ENCODE measurements around the gene SLC29A3.

Gene SLC29A3

DNA sequence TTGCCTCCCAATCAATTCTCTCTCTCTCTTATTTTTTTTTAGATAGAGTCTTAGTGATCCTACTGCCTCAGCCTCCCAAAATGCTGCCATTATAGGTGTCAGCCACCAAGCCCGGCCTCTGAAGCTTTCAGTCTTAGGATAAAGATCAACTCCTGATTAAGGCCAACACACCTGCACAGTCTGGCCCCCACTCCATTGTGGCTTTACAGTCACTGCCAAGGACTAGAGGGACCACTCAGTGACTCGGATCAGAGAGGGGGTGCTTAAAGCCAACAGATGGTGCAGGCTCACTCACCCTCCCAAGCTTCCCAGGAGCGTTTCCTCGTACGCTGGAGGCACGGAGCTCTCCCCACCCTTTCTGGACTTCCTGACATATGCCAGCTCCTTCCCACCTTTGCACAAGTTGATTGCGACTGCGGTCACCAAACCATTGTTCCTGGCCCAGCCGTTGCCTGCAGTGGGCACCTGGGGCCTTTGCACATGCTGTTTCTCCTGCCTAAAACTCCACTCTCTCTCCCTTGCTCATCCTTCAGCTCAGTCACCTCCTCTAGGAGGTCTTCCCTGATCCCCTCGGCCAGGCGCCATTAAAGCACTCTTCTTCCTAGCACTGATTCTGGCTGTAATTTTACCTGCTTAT, 76.0 kb downstream of the SLC29A3 start:
- no peak for DNase-seq

DNA sequence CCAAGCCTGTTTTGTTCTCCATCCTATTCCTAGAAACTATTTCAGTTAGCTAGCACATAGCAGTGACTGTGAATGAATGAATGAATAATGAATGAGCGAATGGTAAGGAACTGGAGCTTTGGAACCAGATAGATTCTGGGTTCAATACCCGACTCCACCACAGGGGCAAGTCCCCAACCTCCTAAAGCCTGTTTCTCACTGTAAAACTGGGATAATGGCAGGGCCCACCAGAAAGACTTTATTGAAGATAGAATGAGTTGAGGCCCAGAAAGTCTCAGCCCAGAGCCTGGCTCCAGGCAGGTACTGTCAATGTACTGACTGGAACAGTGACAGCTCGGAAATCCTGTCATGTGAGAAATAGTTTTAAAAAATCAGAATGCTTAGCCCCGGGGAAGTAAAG, 76.6 kb downstream of the SLC29A3 start:
- DNase-seq: no peak

DNA sequence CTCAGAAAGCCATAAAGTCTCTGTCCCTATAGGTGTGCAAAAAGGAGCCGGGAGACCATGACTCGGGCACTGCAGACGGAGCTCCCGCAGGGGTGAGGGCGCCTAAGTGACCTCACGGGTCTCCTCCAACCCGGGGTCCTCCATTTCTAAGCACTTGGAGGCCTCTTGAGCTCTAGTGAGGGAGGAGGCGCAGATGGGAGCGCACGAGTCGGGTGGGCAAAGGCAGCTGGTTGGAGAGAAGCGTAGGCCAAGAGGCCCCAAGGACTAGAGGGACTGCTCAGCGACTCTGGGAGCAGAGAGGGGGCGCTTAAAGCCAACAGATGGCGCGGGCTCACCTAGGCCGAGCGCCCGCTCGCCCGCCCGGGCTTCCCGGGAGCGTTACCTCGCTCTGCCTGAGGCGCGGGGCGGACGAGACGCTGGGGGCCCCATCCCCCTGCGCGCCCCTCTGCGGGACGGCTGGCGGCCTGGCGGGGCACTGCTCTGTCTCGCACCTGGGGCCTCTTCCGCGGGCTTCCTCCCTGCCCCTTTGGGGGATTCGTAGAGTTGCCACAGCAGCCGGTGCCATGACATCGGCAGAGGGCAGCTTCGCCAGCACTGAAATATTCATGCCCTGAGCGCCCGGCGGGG, 77.1 kb downstream of the SLC29A3 start:
- DNase-seq: peak; percentile 69

DNA sequence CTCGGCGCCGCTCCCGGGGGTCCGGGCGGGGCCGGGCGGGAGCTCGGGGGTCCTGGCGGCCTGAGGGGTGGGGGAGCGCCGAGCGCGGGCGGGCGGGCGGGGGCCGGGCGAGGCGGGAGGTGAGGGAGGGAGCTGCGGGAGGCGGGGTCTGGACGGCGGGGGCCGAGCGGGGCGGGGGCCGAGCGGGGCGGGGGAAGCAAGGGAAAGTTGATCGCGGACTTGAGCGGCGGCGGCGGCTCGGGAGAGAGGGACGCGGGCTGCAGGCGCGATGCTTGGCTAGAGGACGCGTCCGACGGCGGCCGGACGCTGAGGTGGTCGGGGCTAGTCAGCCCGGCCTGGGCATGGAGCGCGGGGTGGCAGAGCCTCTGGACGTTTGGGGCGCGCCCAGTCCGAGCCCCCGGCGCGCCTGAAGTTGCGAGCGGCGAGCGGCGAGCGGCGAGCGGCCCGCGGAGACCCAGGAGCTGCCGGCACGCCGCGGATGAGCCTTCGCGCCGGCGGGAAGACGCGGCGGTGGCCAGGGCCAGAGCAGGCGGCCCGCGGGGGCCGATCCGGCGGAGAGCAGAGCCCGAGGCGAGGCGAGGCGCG, 77.7 kb downstream of the SLC29A3 start, which contains the start of gene CDH23:
Gene CDH23 (plus strand): TSS at position 210 of the 585 bp plus-strand sequence. CDS start 42,912 bp downstream, outside the sequence.
- DNase-seq: no peak

DNA sequence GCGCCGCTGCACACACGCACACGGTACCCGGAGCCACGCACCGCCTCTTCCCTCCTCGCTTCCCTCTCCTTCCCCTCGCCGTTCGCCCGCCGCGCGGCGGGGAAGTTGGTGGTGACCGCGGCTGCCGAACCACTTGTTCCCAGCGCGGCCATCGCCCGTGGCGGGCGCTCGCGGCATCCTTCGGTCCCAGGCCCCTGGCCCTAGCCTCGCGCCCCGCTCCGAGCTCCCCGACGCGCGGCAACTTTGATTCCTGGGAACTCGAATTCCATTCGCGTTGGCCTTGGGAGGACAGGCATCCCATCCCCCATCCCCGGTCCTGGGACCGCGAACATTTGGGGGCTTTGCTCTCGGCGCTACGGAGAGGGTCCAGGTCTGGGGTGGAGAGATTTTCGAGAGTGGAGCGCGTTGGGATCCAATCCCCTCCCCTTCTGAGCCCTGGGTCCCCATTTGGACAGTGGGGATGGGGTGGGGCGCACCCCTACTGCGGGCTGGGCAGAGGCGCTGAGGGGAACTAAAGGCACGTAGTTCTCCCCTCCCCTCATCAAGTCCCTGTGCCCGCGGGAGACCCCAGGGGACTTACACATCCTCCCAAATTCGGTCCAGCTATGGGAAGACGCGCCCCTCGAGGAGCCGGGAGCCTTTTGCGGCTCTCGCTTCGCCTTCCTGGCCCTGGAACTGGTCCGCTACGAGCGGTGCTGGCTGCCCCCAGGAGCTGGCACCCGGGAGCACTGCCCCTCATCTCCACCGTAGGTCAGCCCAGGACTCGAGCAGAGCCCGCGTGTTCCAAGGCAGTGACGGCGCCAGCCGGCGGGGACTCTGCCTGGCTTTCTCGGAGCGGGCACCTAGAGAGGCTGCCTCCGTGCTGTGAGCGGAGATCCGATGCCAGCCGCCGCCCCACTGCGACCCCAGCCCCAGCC, 78.5 kb downstream of the SLC29A3 start:
- DNase-seq: no peak

DNA sequence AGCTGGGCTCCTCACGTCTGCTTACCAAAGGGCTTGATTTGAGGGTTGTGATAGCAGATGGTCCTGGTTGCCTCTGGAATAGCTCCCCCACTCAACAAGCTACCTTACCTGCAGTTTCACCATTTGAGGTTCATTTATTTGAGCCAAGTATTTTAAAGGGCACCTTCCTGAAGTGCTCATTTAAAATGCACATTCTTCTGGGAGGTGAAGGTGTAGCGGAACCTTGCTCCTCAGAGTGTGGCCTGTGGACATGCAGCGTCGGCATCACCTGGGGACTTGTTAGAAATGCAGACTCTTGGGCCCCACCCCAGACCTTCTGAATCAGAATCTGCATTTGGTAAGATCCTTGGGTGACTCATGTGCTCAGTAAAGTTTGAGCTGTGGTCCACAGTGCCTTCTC, 79.9 kb downstream of the SLC29A3 start:
- no peak for DNase-seq

DNA sequence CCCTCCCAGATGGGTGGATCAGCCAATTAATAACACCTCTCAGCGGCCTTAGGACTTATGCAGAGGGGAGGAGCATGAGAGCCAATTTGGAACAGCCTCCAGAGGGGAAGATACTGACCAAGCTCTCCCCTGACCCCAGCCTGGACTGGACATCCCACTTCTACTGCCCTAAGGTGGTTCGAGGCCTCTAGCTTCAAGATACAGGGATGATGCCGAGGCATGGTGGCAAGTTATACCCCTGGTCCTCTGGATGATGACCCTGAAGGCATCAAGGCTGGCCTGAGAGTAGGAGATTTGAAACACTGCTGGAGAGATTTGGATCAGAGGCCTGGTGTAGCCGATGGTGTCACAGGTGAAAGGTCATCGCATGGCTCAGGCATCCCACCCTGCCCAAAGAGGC, 80.9 kb downstream of the SLC29A3 start:
- no peak for DNase-seq

DNA sequence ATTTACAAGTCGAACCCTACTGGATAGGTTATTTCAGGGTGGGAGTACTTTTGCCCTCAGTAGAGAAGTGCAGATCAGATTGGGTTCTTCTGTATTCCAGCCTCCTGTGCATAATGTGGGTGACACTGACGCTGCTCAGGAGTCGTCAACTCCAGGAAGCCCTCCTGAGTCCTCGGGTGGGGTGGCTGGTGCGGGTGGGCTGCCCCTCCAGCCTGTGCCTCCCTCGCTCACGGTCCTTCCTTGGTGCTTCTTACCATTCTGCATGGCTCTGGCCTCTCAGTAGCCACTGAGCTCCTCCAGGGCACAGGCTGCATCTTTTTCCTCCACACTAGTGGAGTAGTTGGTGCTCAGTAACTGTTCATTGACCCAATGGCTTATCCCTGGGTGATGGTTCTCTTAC, 82.0 kb downstream of the SLC29A3 start:
- DNase-seq: no peak

DNA sequence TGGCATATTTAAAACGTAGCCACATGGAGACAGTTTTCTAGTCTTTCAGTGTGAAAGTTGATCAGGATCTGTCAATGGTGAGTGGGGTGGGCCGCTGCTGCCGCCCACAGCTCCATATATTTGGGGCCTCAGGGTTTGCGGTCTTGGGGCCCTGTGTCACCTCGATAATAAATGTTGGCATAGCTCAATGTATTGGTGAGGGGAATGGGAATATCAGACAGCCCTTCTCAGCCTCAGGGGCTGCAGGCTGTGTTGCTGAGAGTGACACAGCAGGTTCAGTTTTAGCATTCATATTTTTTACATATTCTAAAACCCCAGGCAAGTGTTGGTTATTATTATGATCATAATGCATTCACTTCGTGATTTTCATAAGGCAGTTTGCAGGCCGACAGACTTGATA, 82.9 kb downstream of the SLC29A3 start:
- DNase-seq: no peak

DNA sequence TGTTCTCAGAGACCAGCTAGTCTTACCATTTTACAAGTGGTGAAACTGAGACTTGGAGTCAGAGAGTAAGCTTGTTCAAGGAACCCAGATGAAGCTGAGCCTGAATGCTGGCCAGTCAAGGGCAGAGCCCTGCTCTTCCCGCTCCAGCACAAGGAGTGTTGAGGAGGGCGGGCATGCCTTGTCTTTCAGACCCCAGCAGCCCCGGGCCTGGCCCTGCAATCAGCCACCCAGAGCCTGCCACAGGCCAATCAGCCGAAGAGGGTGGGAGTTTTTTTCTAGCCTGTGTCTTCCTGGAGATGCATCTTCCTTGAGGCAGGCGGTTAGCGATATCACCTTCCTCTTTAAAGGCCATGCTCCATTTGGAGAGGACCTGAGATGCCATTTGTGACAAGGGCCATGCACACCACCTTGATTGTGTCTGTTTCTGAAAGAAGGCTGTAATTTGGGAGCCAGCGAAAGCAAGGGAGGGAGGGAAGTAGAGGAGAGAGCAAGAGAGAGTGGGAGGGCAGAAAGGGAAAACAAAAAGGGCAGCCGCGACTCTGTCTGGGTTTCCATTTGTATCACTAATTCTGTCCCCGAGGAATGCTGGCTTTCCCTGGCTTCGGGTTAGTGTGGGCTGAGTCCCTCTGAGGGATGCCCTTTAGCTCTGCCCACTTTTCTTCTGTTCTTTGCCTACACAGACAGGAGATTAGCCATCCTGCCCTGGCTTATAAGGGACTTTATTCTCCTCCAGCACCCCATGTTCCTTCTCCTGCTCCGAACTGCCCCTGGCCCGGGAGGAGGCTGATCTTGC, 85.6 kb downstream of the SLC29A3 start:
- DNase-seq: no peak

DNA sequence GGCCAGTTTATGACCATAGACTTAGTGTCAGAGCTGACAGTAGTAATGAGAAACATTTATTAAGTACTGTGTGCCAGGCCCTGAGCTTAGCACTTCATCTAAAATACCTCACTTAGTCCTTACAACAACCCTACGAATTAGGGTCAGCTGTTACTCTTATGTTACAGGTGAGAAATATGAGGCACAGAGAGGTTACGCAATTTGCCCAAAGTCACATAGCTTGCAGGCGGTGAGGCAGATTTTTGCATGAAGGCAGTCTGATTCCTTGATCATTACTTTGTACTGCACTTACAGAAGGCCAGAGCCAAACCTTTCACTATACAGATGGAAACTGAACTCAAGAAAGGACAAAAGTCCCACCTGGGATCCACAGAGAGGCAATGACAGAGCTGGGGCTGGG, 87.8 kb downstream of the SLC29A3 start:
- no peak for DNase-seq

DNA sequence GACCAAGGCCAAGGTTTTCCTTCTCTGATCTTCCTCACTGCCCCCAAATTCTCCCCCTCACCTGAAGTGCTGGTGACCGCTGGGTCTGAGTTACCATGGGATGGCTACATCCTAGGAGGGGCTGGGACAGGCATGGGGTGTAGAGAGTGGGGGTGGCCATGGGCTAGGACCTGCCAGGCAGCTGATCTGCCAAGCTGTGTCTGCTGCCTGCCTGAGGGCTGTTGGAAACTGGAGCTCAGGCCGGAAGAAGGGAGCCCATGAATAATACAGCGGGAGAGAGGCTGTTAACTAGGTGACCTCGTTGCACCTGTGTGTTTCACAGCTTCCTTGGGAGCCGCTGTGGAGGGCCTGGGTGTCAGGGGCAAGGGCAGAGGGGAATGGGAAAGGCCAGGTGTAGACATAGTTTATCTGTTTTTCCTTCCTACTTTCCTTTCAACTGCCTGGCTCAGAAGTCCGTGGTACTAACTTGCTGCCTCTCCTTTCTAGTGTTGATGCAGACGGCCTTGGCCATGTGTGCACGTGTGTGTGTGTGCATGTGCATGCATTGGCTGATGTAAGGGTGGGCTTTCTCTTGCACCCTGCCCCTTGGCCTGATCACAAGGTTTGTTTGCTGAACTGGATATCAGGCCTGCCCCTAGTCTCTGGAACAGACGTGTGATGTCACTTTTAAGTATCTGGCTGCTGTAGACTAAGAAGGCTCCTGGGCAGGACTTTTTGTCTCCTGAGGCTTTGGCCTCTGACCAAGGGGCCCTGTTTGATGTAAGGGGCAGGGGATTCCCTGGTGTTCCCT, 89.6 kb downstream of the SLC29A3 start:
- no peak for DNase-seq

DNA sequence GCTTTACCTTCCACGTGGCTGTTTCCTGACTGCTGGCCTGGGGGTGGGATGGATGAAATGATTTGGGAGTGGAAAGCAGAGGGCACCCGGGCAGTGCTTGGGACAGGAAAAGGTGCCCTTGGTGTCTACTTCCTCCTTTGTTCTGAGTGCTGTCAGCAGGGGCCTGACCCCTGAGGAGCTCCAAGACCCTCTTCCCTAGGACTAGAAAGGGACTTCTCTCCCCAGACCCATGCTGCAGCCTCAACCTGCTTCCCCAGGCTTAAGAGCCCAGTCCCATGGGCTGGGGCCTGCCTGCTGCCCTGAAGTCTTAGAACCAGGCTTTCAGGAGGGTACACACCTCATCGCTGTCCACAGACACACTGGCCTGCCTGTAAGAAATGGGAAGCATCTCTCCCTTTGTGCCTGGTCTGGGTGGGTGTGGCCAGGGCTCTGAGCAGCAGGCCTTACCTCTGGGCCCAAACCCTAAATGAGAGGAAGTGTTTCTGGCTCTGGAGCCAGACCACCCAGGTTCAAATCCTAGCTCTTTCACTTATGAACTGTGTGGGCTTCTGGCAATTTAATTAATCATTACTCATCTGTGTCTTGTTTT, 90.6 kb downstream of the SLC29A3 start:
- DNase-seq: no peak
